Activated T-helper 17 cell treated with anti-CD3 and anti-CD28 coated beads, Interleukin-2, amount 50 U/mL, for 72 hours (primary cell): ENCODE results near the gene HELZ. TPM values are rescaled to one million over a fixed set of nuclear protein-coding genes. Genes with fewer than 3 reads are reported as not detected.

Experiments
- ATAC-seq: fragments of 150-1000 bp; cut with Tn5 transposase; replicated peaks from 2 replicates; pipeline ENCODE4 v1.10.0; 2021; ENCODE audit warnings: mild to moderate bottlenecking, moderate library complexity
- H3K27ac Mint-ChIP-seq: one replicate; pipeline ENCODE4 v1.8.0; 2022; ENCODE audit warnings: mixed read lengths
- H3K27me3 Mint-ChIP-seq: one replicate; pipeline ENCODE4 v1.8.0; 2022; ENCODE audit warnings: mixed read lengths
- H3K36me3 Mint-ChIP-seq: one replicate; pipeline ENCODE4 v1.8.0; 2022; ENCODE audit warnings: low read depth, mild to moderate bottlenecking, mixed read lengths
- H3K4me1 Mint-ChIP-seq: one replicate; pipeline ENCODE4 v1.8.0; 2022; ENCODE audit warnings: mixed read lengths
- H3K4me3 Mint-ChIP-seq: one replicate; pipeline ENCODE4 v1.8.0; 2022; ENCODE audit warnings: mild to moderate bottlenecking, mixed read lengths
- H3K9me3 Mint-ChIP-seq: one replicate; pipeline ENCODE4 v1.8.0; 2022; ENCODE audit warnings: mixed read lengths
- total RNA-seq, 2 donors: library from RNA; stranded (reverse); gene quantifications; one replicate each; pipeline ENCODE4 v1.2.3, GENCODE V29; 2022

HELZ gene
- total RNA-seq, 2 donors from 2014 or later, result 81.9 to 117 TPM

DNA sequence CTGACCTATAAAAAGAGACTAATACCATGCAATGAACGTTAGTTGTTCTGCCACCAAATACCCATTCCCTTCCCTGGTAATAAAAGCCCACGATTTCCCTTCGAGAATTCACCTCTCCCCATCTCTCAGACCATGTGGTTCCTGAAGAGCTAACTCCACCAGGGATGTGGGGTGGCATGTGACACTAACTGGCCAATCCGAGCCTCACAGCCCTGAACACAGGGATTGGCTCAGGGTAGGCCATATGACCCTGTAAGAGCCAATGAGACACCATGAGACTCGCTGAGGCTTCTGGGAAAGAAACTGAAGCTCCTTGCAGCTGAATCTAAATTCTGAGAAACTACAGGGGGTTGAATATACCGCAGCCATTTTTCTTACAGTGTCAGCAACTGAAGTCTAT, 21.1 kb downstream of the HELZ start:
- peak overlapping the region; percentile 87 for H3K27ac Mint-ChIP-seq
- peak; percentile 99 for ATAC-seq
- H3K36me3 Mint-ChIP-seq, result peaks cover 73% of the 10 kb centered on the region
- peaks cover 8% of the 10 kb centered on the region for H3K9me3 Mint-ChIP-seq
- H3K27me3 Mint-ChIP-seq, result no peaks in the 10 kb centered on the region
- peak overlapping the region; percentile 84 for H3K4me3 Mint-ChIP-seq
- peaks cover 39% of the 10 kb centered on the region for H3K4me1 Mint-ChIP-seq

DNA sequence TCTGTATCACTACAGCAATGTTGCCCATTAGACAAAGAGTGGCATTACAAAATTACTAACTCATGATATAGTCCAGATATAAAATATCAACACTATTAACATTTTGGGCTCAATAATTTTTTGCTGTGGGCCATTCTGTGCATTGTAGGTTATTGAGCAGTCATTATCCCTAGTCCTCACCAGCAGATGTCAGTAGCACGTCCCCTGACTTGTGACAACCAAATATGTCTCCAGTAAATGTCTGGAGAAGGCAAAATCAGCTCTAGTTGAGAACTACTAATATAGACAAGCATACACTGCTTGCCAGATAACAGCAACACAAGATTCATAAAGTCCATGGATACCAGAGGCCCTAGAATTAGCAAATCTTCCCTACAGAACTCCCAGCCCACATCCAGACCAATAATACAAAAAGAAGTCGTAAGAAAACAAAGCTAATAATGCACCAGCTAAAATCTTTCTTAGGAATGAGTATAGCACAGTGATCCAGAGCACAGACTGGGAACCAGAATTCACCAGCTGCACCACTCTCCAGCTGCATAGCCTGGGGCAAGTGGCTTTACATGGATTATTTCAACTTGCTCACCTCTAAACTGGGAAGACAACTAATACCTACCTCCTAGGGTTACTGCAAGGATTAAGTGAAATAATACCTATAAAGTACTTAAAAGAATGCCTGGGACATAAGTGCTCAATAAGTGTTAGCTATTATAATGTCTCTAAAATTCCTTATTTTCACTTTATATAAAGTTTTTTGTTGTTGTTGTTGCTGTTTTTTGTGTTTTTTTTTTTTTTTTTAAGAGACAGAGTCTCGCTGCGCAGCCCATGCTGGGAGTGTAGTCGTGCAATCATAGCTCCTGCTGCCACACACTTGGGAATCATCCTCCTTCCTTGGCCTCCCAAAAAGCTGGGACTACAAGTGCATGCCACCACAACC, 23.7 kb downstream of the HELZ start:
- ATAC-seq, result no peak
- Mint-ChIP-seq H3K27me3 (no peaks in the 10 kb centered on the region), H3K9me3 (peaks cover 8% of the 10 kb centered on the region), H3K4me3 (no peak overlapping the region), H3K4me1 (peaks cover 32% of the 10 kb centered on the region), H3K36me3 (peaks cover 50% of the 10 kb centered on the region), H3K27ac (no peak overlapping the region)

DNA sequence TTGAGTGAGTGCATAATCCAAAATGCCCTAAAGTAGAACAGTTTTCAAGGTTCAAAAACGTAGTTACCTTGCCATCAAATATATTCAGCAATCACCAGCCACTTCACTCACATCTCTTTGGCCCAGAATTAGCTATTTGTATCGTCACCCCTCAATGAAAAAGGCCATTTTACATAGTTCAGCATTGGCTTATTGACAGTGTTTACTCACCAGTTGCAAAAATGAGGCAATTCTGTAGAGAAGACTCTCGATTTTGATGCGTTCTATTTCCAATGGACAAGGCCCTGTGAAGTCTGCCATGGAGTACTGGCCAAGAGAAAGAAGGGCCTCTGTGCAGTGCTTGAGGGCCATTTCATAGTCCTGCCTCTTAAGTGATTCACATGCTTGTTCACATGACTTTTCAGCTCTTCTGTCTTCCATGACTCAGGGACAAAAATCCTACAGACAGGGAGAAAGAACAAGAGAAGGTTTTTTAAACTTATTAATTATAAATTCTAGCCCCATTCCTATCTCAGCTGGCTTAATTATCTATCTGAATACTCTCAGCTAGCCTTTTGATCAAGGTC, 26.5 kb downstream of the HELZ start:
- Mint-ChIP-seq H3K4me1 (peaks cover 15% of the 10 kb centered on the region), H3K27me3 (no peaks in the 10 kb centered on the region), H3K9me3 (no peaks in the 10 kb centered on the region), H3K27ac (no peak overlapping the region), H3K36me3 (peaks cover 26% of the 10 kb centered on the region), H3K4me3 (no peak overlapping the region)
- ATAC-seq, result no peak

DNA sequence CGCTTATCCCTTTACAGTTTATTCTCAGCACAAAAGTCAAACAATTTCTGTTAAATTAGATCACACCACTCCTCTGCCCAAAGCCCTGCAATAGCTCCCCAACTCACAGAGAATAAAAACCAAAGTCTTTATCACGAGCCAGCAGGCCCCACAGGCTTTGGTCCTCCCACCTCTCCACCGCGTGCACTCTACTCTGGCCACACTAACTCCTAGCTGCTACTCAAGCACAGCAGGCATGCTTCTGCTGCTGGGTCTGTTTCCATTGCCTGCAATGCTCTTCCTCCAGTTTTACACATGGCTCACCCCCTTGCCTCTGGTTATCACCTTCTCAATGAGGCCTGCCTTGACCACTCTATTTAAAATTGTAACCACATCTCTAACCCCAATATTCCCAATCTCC, 27.6 kb downstream of the HELZ start:
- no peak for ATAC-seq
- H3K27me3 Mint-ChIP-seq, result no peaks in the 10 kb centered on the region
- H3K4me1 Mint-ChIP-seq, result peaks cover 12% of the 10 kb centered on the region
- no peak overlapping the region for H3K4me3 Mint-ChIP-seq
- peaks cover 26% of the 10 kb centered on the region for H3K36me3 Mint-ChIP-seq
- H3K9me3 Mint-ChIP-seq, result no peaks in the 10 kb centered on the region
- H3K27ac Mint-ChIP-seq, result no peak overlapping the region

DNA sequence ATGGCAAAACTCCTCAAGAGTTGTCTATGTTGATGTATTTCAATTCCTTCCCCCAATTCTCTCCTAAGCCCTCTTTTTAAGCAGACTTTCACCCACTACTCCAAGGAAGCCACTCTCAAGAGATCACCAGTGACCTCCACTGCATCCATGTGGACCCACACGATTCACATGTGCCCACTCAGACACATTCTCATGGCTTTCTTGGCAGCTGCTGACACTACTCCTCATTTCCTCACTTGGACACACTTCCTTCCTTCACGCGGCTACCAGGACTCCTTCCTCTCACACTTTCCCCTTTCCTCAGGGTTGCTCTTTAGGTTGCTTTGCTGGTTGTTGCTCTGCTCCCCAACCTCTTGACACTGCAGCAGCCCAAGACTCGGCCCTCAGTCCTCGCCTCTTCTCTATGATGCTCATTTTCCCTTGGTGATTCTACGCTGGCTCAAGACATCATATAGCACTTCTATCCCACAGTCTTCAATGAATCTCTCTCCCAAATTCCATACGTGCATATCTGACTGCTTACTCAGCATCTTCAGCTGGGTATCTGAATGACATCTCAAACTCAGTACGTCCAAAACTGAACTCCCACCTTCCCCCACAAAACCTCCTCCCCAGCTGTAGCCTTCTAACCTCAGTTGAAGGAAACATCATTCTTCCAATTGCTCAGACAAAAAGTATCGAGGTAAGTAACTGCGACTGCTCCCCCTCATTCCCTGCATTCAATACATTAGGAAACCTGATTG, 28.2 kb downstream of the HELZ start:
- no peak for ATAC-seq
- Mint-ChIP-seq H3K4me1 (peaks cover 10% of the 10 kb centered on the region), H3K9me3 (no peaks in the 10 kb centered on the region), H3K27ac (no peak overlapping the region), H3K4me3 (no peak overlapping the region), H3K36me3 (peaks cover 27% of the 10 kb centered on the region), H3K27me3 (no peaks in the 10 kb centered on the region)

DNA sequence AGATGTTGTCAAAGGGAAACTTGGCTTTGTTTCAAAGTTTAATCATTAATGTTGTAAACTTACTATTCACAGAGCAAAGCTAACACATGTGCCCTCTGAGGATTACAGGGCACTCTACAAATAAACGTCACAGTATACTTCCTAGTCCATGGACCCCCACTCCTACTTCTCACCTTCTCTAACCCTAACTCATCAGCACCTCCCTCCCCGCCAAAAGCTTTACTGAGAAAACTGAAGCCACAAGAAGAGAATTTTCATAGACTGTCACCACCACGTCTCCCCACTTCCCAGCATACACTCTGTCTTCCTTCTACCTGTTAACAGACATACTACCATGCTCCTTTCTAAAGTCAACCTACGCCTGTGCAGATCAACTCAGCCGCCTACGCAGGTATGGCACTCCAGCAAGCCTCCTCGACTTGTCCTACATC, 29.0 kb downstream of the HELZ start:
- Mint-ChIP-seq H3K9me3 (no peaks in the 10 kb centered on the region), H3K27ac (no peak overlapping the region), H3K36me3 (peaks cover 28% of the 10 kb centered on the region), H3K27me3 (no peaks in the 10 kb centered on the region), H3K4me1 (peaks cover 6% of the 10 kb centered on the region), H3K4me3 (no peak overlapping the region)
- ATAC-seq, result no peak

DNA sequence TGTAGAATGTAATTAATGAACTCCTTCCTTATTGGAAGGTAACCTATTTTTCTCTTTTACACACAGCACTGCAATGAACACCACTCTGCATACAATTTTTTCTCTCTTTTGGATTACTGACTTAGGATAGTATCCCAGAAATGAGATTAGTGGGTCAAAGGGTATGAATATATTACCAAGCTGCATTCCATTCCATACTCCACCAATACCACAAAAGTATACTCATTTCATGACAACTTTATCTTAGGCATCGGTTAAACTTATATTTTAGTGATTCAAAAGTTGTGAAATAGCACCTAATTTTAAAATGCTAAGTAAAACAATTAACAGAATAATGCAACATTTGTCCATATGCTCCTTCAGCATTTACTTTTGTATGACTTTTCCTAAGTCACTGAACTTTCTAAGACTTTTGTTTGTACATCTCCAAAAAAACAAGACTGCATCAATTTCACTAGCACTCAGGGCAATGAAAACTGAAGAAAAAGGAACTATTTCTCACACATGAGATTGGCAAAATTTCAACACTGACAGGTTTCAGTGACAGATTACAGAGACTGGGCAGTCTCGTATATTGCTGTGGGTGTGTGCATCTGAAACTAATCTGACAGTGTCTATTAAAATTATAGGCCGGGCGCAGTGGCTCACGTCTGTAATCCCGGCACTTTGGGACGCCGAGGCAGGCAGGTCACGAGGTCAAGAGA, 32.1 kb downstream of the HELZ start:
- no peak overlapping the region for H3K4me3 Mint-ChIP-seq
- H3K36me3 Mint-ChIP-seq, result peaks cover 44% of the 10 kb centered on the region
- H3K9me3 Mint-ChIP-seq, result no peaks in the 10 kb centered on the region
- H3K27ac Mint-ChIP-seq, result no peak overlapping the region
- no peaks in the 10 kb centered on the region for H3K4me1 Mint-ChIP-seq
- ATAC-seq, result no peak
- no peaks in the 10 kb centered on the region for H3K27me3 Mint-ChIP-seq

DNA sequence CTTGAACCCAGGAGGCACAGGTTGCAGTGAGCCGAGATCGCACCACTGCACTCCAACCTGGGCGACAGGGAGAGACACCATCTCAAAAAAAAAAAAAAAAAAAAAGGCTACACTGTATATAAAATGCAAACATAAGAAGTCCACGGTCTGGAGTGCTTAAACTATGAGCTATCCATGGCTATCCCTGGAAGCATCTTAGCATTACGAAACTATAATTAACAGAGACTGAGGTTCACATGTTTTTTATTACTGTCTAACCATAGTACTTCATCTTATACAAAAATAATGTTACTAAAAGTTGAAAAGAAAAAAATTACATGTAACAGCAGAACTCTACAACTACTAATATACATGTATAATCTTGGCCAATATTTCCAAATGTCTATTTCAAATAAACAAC, 32.8 kb downstream of the HELZ start:
- peaks cover 47% of the 10 kb centered on the region for H3K36me3 Mint-ChIP-seq
- no peaks in the 10 kb centered on the region for H3K4me1 Mint-ChIP-seq
- no peaks in the 10 kb centered on the region for H3K9me3 Mint-ChIP-seq
- no peak overlapping the region for H3K27ac Mint-ChIP-seq
- H3K27me3 Mint-ChIP-seq, result no peaks in the 10 kb centered on the region
- no peak overlapping the region for H3K4me3 Mint-ChIP-seq
- no peak for ATAC-seq

DNA sequence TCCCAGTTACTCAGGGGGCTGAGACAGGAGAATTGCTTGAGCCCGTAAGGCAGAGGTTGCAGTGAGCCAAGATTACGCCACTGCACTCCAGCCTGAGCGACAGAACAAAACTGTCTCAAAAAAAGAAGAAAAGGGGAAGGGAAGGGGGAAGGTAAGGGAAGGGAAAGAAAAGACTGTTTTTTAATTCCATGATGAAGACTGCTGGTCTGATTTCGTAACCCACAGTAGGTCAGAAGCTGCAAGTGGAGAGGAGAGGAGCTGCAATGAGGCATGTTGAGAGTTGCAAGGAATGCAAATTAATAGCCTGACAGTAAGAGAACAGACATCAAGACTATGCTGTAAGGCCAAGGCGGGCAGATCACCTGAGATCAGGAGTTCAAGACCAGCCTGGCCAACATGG, 33.3 kb downstream of the HELZ start:
- H3K4me1 Mint-ChIP-seq, result no peaks in the 10 kb centered on the region

DNA sequence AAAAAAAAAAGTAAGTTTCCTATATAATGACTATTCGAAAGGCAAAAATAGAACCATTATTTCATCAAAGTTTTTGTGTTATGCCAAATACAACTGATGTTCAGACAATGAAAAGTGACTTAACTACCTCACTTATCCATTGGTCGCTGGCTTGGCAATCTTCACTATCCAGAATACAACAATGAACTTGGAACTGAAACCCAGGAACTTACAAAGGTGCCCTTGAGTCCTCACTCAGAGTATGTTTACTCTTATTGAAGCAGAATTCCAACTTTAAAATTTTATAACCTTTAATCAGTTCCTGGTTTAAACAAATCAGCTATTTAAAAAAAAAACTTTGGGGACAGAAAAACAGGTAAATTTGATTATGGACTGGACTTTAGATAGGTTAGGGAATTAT, 34.1 kb downstream of the HELZ start:
- Mint-ChIP-seq H3K4me3 (no peak overlapping the region), H3K27me3 (no peaks in the 10 kb centered on the region), H3K9me3 (no peaks in the 10 kb centered on the region), H3K27ac (no peak overlapping the region), H3K4me1 (peaks cover 4% of the 10 kb centered on the region), H3K36me3 (peaks cover 51% of the 10 kb centered on the region)
- ATAC-seq, result no peak

More for the DNA sequence above, 33.3 kb downstream of the HELZ start:
- Mint-ChIP-seq H3K36me3 (peaks cover 47% of the 10 kb centered on the region), H3K27me3 (no peaks in the 10 kb centered on the region), H3K4me3 (no peak overlapping the region), H3K27ac (no peak overlapping the region), H3K9me3 (no peaks in the 10 kb centered on the region)
- no peak for ATAC-seq

DNA sequence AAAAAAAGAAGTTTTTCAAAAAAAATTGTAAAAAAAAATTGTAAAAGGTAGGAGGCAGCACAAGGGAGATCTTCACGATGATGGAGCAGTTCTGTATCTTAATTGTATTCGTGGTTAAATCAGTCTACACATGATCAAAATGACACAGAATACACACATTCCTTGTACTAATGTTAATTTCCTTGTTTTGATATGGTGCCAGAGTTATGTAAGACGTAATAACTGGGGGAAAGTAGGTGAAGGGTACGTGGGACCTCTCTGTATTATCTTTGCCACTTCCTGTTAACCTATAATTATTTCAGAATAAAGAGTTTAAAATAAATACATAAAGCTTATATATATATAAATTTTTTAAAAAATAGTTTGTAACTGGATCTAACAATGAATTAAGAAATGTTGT, 36.8 kb downstream of the HELZ start:
- Mint-ChIP-seq H3K4me1 (peaks cover 7% of the 10 kb centered on the region), H3K9me3 (no peaks in the 10 kb centered on the region), H3K27ac (no peak overlapping the region), H3K4me3 (no peak overlapping the region), H3K27me3 (no peaks in the 10 kb centered on the region), H3K36me3 (peaks cover 71% of the 10 kb centered on the region)
- no peak for ATAC-seq

DNA sequence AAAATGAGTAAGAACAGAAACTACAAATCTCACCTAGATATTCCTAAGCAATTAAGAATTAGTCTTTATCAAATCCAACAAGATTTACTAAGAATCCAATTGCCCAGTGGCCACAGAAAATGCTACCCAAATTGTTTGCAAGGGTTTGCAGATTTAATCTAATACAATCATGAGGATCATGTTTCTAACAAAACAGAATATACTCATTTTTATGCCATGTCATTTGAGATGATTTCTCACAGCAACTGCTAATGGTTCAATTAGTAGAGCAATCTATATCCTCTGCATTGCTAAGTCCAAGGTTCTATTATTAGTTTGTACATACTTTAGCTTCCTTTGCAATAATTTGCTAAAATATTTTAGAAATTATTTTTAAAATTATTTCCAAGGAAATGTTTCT, 41.2 kb downstream of the HELZ start:
- no peak for ATAC-seq
- Mint-ChIP-seq H3K4me1 (peaks cover 7% of the 10 kb centered on the region), H3K9me3 (no peaks in the 10 kb centered on the region), H3K4me3 (no peak overlapping the region), H3K36me3 (peaks cover 81% of the 10 kb centered on the region), H3K27me3 (no peaks in the 10 kb centered on the region), H3K27ac (no peak overlapping the region)

DNA sequence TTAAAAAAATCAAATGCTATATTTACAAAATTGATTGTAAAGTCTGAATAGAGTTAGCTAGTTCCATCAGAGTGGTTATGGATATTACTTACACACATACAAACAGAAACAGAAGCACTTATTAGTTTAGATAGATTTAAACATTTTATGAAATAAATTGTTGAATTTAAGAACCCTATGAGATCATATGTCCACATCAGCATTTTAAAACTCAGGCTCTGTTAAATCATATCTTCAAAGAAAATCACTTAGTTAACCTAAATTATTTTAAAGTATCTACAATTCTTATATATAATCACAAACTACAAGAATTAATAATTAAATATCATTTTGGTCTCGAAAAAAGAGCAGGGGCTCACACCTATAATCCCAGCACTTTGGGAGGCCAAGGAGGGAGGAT, 42.5 kb downstream of the HELZ start:
- H3K9me3 Mint-ChIP-seq, result no peaks in the 10 kb centered on the region
- H3K27ac Mint-ChIP-seq, result no peak overlapping the region
- peaks cover 7% of the 10 kb centered on the region for H3K4me1 Mint-ChIP-seq
- H3K36me3 Mint-ChIP-seq, result peaks cover 85% of the 10 kb centered on the region
- no peak overlapping the region for H3K4me3 Mint-ChIP-seq
- H3K27me3 Mint-ChIP-seq, result no peaks in the 10 kb centered on the region
- no peak for ATAC-seq

DNA sequence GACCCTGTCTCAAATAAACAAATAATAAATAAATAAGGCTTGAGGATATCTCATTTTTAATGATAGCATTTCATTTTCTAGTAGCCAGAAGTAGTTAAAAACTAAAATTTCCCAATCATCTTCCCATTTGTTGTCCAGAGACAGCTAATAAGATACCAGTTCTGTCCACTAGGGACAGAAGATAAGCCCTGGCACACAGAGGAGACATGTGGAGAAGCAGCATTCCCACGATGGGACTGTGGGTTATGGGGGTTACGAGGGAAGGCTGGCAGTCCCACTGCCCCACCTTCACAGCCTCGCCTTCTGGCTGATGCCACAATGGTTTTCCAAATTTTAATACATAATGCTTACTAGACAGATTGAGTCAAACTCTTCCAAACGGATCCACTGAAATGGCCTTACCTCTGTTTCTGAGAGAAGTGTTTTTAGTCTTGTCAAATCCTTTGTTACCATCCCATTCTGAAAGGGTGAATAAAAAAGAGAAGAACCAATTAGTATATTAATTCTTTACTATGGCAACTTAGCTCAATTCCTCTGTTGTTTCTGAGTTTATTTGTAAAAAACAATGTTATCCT, 44.2 kb downstream of the HELZ start:
- Mint-ChIP-seq H3K4me1 (peaks cover 12% of the 10 kb centered on the region), H3K4me3 (no peak overlapping the region), H3K9me3 (no peaks in the 10 kb centered on the region), H3K36me3 (peaks cover 96% of the 10 kb centered on the region), H3K27ac (no peak overlapping the region), H3K27me3 (no peaks in the 10 kb centered on the region)
- no peak for ATAC-seq
